OCI-LY1 (cell line): ENCODE results near the gene MGST2.

Source experiments
- H2AFZ ChIP-seq: fragments of 200-600 bp; sonication (generic), shearing (Covaris generic); 2 replicates; pipeline ENCODE4 v1.6.0; 2014; ENCODE audit warnings: antibody characterized with exemption, mild to moderate bottlenecking, low read length
- H3F3A ChIP-seq: fragments of 200-600 bp; sonication (generic), shearing (Covaris generic); 2 replicates; pipeline ENCODE4 v1.6.0; 2014; ENCODE audit warnings: mild to moderate bottlenecking, antibody characterized with exemption, low read length, moderate library complexity; ENCODE audit not compliant: insufficient read depth
- H3K27ac ChIP-seq: fragments of 200-600 bp; sonication (generic); 2 replicates; pipeline ENCODE4 v1.5.1; 2014; ENCODE audit warnings: low read length, mixed run types, mild to moderate bottlenecking, low read depth; ENCODE audit not compliant: poor library complexity, severe bottlenecking
- H3K27me3 ChIP-seq: fragments of 200-600 bp; sonication (generic); 2 replicates; pipeline ENCODE4 v1.6.0; 2014; ENCODE audit warnings: antibody characterized with exemption, mild to moderate bottlenecking, low read length, moderate library complexity; ENCODE audit not compliant: insufficient read depth
- H3K36me3 ChIP-seq: fragments of 200-600 bp; sonication (generic); 2 replicates; pipeline ENCODE4 v1.6.1; 2014; ENCODE audit warnings: mild to moderate bottlenecking, antibody characterized with exemption, low read length, moderate library complexity, mixed read lengths; ENCODE audit not compliant: insufficient read depth
- H3K4me1 ChIP-seq: fragments of 200-600 bp; sonication (generic); 2 replicates; pipeline ENCODE4 v1.5.1; 2014; ENCODE audit warnings: mild to moderate bottlenecking, low read length, moderate library complexity; ENCODE audit not compliant: insufficient read depth, severe bottlenecking
- H3K4me2 ChIP-seq: fragments of 200-600 bp; sonication (generic), shearing (Covaris generic); 2 replicates; pipeline ENCODE4 v1.6.1; 2014; ENCODE audit warnings: low read length
- H3K4me3 ChIP-seq: fragments of 200-600 bp; sonication (generic); 2 replicates; pipeline ENCODE4 v1.5.1; 2014; ENCODE audit warnings: low read length, low read depth, mild to moderate bottlenecking, mixed read lengths; ENCODE audit not compliant: poor library complexity, severe bottlenecking
- H3K79me2 ChIP-seq: fragments of 200-600 bp; shearing (Covaris generic); 2 replicates; pipeline ENCODE4 v1.6.1; 2016; ENCODE audit warnings: mixed run types, low read length, mixed read lengths; ENCODE audit not compliant: insufficient read depth
- H3K9ac ChIP-seq: fragments of 200-600 bp; sonication (generic), shearing (Covaris generic); 2 replicates; pipeline ENCODE4 v1.6.1; 2014; ENCODE audit warnings: mild to moderate bottlenecking, low read length, mixed read lengths
- H3K9me2 ChIP-seq: fragments of 200-600 bp; sonication (generic), shearing (Covaris generic); 2 replicates; pipeline ENCODE4 v1.6.1; 2014; ENCODE audit warnings: low read depth, mild to moderate bottlenecking, low read length, mixed read lengths
- H3K9me3 ChIP-seq: fragments of 200-600 bp; shearing (Covaris generic); 2 replicates; pipeline ENCODE4 v1.6.1; 2014; ENCODE audit warnings: low read length, mixed read lengths
- H4K20me1 ChIP-seq: fragments of 200-600 bp; sonication (generic), shearing (Covaris generic); 2 replicates; pipeline ENCODE4 v1.6.0; 2016; ENCODE audit warnings: mild to moderate bottlenecking, low read length; ENCODE audit not compliant: insufficient read depth
- CTCF ChIP-seq: fragments of 200-600 bp; sonication (generic), shearing (Covaris generic); IDR thresholded peaks from 2 replicates; pipeline ENCODE4 v1.5.1; 2017; ENCODE audit warnings: mild to moderate bottlenecking, antibody characterized with exemption, low read length, moderate library complexity, mixed read lengths
- EZH2 ChIP-seq: fragments of 200-600 bp; sonication (generic), shearing (Covaris generic); IDR thresholded peaks from 2 replicates; pipeline ENCODE4 v1.8.0; 2017; ENCODE audit warnings: borderline replicate concordance, mixed run types, mild to moderate bottlenecking, antibody characterized with exemption, low read length, moderate library complexity, mixed read lengths

Gene MGST2

GRCh38 chr4:139743027-139743426, 77.4 kb downstream of the MGST2 start:
- Histone ChIP-seq H3K36me3 (no peaks in the 10 kb centered on the region), H3F3A (no peaks in the 10 kb centered on the region), H3K27me3 (no peaks in the 10 kb centered on the region), H3K9me3 (no peaks in the 10 kb centered on the region), H4K20me1 (no peaks in the 10 kb centered on the region), H3K79me2 (no peaks in the 10 kb centered on the region), H3K4me2 (no peak overlapping the region), H3K27ac (no peak overlapping the region), H3K9me2 (no peaks in the 10 kb centered on the region), H3K4me1 (no peaks in the 10 kb centered on the region), H3K9ac (no peak overlapping the region), H3K4me3 (no peak overlapping the region), H2AFZ (no peak overlapping the region)
- TF ChIP-seq CTCF, result no peak
- TF ChIP-seq EZH2, result no peak

- Histone ChIP-seq H3K4me1 (no peaks in the 10 kb centered on the region), H3K36me3 (no peaks in the 10 kb centered on the region), H3K79me2 (no peaks in the 10 kb centered on the region), H3K4me3 (no peak overlapping the region), H3K9me3 (no peaks in the 10 kb centered on the region), H3F3A (no peaks in the 10 kb centered on the region), H3K9ac (no peak overlapping the region), H3K27ac (no peak overlapping the region), H3K9me2 (no peaks in the 10 kb centered on the region), H3K27me3 (no peaks in the 10 kb centered on the region), H3K4me2 (no peak overlapping the region), H2AFZ (no peak overlapping the region), H4K20me1 (no peaks in the 10 kb centered on the region)
- TF ChIP-seq EZH2 (no peak), CTCF (no peak)
Observed at GRCh38 chr4:139744232-139744631, 78.6 kb downstream of the MGST2 start.

DNA sequence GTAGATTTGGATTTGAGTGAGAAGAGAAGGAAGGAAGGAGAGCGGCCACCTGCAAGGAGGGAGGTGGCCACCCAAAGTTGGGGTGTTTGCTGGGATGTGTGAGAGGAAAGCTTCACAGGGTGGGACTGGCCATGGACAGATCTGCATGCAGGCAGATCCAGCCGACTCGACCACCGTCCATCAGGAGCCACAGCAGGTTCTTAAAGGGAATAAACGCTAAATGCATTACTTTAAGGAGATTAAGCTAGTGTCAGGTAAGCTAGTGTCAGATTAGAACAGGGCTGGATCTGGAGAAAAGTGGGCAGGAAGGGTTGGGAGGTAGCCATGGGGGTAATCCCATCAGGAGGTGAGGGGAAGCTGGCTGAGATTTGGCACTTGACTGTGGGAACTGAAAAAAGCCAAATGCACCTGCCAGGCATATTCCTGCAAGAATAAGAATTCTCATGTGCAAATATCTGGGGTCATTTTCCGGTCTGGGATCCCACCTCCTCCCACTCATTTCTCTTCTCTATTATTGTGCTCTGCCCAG, 79.6 kb downstream of the MGST2 start:
- Histone ChIP-seq H3K4me3 (no peak overlapping the region), H3K9me3 (no peaks in the 10 kb centered on the region), H3K4me1 (no peaks in the 10 kb centered on the region), H3K9ac (no peak overlapping the region), H3K27ac (no peak overlapping the region), H3F3A (no peaks in the 10 kb centered on the region), H3K27me3 (no peaks in the 10 kb centered on the region), H2AFZ (no peak overlapping the region), H3K9me2 (no peaks in the 10 kb centered on the region), H3K79me2 (no peaks in the 10 kb centered on the region), H3K36me3 (no peaks in the 10 kb centered on the region), H3K4me2 (no peak overlapping the region), H4K20me1 (no peaks in the 10 kb centered on the region)
- TF ChIP-seq CTCF (no peak), EZH2 (no peak)
